ENCODE measurements around the gene TANC2.
"Not testable (repeated sequence)": the region's sequence is repeated elsewhere in the genome, so short reads cannot be mapped to it uniquely, and the experiment has no call there.

The TANC2 gene

DNA sequence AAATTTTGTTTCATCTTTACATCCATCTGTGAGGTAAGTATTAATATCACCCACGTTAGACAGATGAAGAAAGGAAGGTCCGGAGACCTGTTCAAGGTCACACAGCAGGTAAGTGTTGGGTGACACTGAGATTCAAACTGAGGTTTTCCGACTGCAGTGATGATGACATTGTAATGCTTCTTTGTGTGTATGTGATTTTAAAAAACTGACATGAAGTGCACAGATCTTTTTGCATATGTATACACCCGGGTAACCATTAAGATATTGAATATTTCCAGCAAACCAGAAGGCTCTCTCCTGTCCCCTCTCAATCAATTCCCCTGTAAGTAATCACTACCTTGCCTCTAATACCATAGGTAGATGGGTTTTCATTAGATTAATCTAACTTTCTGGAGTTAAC lies 1.5 kb upstream of the TANC2 start:
- no peak for DNase-seq (ENCODE audit: low spot score)

DNA sequence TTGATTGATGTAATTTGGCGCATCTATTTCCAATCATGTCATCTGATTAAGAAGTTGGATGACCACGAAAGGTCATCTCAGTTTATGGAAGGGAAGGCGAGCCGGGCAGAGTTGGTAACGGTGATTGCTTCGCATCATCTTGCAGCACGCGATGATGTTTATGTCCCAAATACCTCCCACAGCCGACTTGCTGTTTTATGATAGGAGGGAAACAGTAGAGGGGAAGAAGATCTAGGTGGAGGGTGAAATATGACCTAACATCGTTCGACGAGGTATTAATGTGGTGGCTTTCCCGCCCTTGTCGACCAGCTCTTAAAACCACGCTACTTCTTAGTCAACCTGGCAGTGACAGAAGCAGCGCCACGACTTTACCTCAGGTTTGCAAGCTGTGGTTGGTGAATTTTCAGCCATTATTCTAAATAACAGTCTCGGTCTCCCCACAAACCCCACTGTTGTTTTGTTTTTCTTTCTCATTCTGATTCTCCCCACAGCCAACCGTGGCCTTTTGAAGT lies 805 bp upstream of the TANC2 start:
- peak; percentile 5 for DNase-seq (ENCODE audit: low spot score)

DNA sequence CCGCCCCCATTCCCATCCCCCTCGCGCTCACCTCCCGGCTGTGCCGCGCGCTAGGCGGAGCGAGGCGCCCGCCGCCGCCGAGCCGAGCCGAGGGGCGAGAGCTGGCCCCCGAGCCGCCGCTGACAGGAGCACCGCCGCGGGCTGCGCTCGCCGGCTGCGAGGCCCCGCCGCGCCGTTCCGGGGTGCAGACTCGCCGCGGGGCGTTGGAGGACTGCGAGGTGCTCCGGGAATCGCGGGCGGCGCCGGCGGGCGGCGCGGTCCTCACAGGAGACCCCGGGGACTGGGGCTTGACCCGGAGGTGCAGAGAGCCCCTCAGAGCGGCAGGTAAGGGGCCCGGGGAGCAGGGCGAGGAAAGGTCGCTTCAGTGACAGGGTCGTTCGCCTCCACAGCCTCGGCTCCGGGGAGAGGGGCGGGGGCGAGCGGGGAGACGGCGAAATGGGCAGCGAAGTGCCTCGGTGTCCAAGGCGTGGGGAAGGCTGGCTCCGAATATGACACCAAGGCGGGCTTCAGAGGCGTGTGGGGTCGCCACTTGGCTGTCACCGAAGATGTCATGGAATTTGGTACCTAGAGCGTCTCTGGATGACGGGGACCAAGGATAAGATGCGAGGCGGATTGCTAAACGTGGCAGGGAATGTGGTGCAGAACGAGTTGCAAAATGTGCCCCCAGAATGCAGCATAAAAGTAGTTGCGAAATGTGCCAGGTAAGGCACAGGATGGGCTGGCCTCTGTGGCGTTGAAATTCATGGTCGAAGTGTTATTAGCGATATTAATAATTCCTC lies 580 bp downstream of the TANC2 start:
- peak; percentile 40 for DNase-seq (ENCODE audit: low spot score)

DNA sequence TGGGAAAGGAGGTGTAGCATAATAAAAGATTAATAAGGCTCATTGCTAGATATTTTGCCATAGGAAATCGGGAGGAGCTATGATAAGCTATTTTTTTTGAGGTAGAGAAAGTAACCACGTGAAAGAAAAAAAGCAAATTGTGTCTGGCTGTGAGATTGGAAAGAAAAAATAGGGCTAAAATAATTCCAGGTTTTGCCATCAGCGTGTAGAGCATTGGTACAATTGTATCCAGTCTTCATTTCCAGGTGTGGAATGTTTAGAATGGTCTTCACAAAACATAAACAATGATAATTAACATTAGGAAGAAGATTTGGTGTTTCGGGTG lies 1.1 kb downstream of the TANC2 start:
- no peak for DNase-seq (ENCODE audit: low spot score)

DNA sequence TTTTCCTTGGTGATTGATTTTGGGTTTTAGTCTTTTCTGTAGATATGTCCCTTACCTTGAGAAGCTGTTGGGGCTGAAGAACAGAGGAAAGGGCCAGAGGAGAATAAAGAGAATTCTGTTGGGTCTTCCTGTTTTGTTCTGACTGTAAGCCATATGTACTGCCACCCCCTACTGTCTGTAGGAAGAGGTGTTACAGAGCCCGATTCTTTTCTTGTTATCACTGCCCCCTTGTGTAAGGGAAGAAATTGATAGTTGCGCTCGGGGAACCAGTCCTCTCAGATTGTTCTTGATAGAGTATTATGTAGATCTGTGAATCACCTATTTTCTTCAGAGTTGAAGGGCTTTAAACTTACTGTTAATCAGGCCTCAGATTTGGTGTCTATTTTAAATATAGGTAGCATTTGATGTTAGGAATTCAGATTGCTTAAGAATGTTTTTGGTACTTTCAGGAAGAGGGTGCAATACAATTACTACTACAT lies 2.4 kb downstream of the TANC2 start:
- DNase-seq (ENCODE audit: low spot score) = peak; percentile 91

DNA sequence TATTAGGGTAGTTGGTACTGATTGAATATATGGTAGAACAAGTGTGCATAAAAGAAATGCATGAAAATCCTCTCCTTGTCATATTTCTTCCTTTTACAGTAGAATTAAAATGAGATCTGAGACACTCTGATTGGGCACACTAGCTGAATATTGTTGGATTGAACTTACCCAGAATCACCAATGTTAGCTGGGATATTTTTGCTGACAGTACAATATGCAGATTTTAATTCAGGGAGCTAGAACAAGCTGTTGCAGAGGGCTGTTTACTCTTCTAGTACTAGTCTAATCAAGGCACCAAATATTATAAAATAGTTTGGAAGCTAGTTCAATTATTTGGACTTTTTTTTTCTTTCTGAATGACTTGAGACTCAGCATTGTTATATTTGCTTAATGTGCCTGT lies 4.6 kb downstream of the TANC2 start:
- no peak for DNase-seq (ENCODE audit: low spot score)

DNA sequence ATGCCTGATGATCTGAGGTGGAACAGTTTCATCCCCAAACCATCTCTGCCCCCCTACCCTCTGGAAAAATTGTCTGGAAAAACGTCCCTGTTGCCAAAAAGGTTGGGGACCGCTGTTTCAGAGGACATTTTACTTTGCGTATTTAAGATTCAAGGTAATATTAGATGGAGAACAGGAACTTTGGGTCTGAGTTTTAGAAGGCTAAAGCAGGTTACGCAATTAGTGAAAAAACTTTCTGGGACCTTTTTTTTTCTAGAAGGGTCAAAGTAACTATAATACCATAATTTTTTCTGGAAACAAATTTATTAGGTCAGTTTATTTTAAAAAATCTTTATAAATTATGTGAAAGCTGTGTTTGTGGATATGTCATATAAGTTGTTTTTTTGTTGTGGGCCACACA lies 5.8 kb downstream of the TANC2 start:
- no peak for DNase-seq (ENCODE audit: low spot score)

DNA sequence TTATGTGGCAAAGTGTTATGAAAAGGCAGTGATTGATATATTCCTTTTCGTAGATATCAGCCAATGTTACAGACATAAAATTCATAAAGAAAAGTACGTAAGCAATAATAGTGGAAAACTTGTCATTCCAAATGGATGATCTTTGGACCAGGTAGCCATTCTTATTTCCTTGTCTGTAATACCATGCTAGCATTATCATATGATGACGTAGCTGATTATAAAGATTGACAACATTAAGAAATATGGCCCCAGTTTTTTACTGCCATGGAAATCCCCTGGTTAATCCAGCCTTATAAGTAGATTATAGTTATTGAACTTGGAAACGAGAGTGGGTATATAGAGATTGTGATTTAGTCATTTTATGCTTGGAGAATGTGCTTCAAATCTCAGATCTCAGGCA lies 8.8 kb downstream of the TANC2 start:
- no peak for DNase-seq (ENCODE audit: low spot score)

DNA sequence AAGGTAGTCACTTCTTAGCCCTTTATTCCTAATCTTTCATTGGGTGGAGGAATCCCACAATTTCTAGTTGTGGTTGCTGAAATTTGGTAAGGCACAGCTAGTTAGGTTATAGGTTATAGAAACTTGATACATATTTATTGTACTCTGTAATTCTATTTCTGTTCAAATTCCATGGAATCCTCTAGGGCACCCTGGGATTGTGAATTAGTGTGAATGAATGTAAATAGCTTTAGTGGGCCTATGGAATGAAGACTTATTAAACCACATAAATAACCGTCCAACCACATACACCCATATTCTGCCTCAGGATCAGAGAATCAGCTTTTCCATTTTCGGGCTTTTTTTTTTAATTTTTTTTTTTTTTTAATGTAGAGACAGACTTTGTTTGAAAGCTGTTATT lies 9.2 kb downstream of the TANC2 start:
- DNase-seq (ENCODE audit: low spot score) = no peak

DNA sequence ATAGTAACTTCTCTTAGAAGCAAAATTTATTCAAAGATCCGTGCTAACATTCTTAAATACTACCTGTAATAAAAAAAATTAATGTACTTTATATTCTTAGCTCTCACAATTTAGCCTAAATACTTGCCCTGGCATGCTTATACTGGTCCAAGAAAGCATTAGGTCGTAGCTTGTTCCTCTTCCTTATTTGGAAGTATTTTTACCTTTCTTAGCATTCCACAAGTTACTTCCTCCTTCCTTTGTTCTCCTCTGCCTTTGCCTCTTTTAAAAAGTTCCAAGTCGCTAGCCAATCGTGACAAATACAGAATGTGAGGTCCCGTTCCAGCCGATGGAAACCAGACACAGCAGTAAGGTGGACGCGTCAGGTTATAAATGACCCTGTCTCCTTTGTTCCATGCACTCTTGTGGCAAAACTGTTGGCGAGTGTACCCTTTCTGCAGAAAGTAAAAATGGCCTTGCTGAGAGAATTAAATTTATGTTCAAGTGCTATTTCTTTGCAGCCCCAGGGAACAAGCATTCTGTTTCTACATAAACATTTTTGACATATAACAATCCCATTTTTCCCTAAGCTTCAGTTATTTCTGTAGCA lies 10.7 kb downstream of the TANC2 start:
- DNase-seq (ENCODE audit: low spot score) = not testable (repeated sequence)

DNA sequence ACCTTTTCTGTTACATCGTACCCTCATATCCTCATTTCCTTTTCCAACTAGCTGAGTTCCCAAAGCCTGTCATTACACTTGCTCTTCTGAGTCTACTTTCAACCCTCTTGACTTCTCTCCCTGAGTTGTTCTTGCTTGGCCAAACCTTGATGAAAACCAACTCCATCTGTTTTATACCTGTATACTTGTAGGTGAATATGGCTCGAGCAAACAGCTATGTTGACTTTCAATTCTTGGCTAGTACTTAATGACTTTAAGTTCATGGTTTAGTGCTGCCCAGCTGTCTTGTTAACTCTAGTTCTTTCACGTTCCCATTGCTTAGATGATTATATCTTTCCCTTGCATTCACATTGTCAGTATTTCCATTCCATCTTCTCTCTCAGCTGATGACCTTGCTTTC lies 14.8 kb downstream of the TANC2 start:
- DNase-seq (ENCODE audit: low spot score) = no peak

DNA sequence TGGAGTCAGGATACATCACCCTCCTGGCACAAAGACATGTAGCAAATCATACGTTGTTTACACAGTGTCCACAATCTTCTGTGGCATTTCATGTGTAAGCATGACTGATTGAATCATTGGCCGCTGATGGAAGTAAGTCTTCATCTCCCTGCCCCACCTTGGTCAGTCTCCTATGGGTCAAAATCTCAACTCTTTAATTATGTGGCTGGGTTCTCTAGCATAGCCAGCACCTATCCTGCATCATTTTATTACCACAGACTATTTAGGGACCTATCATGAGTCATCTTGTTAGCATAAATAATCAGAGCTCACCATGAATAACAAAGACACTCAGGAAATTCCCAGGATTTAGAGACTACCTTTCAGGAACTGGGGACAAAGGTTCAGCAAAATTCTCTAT lies 15.9 kb downstream of the TANC2 start:
- no peak for DNase-seq (ENCODE audit: low spot score)

DNA sequence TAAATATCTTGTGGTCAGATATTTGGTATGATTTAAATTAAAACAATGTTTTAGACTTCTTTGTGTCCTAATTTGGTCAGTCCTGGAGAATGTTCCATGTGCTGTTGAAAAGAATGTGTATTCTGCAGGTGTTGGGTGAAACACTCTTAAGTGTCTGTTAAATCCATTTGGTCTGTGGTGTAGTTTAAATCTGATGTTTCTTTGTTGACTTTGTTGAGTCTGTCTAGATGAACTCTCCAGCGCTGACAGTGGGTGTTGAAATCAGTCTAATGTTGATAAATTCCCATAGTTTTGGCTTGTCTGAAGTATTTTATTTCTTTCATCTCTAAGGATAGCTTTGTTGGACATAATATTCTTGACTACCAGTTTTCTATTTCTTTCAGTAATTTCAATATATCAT lies 18.8 kb downstream of the TANC2 start:
- no peak for DNase-seq (ENCODE audit: low spot score)

DNA sequence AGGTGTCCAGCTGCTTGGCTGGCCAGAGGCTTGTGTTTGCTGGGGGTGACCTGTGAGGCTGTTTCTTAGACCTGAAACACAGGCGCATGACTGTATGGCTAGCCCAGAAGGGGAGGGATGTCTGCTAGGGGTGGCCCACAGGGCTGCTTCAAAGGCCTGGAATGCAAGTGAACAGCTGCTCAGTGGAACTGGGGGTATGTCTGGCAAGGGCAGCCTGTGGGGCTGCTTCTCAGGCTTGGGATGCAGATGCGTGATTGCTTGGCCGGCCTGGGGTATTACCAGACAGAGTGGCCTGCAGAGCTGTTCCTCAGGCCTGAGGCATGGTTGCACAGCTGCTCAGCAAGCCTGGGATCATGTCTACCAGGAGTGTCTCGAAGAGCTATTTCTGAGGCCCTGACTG lies 20.5 kb downstream of the TANC2 start:
- no peak for DNase-seq (ENCODE audit: low spot score)

DNA sequence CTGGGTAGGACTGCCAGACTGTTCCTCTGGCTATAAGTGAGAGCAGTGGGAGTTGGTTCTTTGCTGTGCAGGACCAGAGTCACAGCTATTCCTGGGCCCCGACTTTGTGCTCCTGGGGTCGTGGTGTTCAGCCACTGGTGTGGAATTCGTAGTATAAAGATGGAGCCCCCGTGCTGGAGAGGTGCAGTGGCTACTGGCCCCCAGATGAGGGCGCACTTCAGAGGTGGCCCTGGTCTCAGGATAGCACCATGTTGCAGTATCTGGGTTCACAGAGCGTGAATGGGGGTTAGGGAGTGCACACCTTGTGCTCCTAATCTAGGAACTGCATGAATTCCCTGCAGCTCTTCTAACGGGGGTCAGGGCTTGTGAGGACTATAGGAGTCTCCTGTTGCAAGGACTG lies 21.1 kb downstream of the TANC2 start:
- DNase-seq (ENCODE audit: low spot score) = no peak

DNA sequence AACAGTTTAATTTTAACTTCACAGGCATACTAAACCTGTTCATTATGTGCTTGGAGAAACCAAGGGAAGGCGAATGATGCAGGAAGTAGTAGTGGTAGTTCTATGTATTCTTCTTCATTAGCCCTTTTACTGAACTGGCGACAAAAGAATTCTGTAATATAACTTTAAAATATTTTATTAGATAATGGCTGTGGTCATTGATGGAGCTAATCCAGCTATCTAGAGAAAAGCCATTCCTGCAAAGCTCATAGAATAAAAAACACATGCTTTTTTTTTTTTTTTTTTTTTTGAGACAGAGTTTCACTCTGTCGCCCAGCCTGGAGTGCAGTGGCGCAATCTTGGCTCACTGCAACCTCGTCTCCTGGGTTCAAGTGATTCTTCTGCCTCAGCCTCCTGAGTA lies 23.5 kb downstream of the TANC2 start:
- DNase-seq (ENCODE audit: low spot score) = no peak

DNA sequence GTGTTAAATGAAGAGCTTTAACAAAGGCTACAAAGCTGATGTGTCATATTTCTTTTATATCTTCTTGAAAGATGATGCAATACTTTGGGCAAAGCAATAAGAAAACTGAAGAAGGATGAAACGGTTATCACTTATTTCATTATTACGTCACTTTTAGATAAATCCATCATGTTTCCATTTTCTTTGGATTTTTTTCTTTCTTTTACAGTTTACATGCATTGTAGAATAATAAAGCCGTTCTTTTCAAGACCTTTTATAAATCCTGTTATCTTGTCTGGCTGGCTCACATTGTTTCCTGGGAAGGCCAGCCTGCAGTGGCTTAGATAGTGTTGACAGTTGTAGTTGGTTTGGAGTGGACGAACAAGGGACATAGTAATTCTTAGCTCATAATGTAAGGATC lies 28.9 kb downstream of the TANC2 start:
- DNase-seq (ENCODE audit: low spot score) = no peak

DNA sequence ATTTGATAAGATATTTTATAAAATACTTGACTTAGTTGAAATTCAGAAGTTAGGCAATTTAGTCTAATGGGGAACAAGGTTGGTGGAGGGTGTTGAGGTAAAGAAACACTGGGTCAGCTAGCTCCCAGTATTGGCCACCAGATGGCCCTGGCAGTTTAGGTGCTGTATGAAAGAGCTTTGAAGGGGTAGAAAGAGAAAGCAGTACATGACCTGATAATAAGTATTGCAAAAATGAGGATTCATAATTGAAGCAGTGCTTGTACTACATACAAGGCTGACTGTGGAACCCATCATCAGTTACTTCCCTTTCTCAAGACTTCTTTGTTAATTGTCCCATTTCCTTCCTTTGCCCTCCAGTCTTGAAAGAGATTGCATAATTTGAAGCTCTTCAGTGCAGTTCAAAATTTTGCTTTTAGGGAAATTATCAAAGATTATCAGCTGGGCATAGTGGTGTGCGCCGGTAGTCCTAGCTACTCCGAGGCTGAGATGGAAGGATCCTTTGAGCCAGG lies 29.4 kb downstream of the TANC2 start:
- DNase-seq (ENCODE audit: low spot score) = peak; percentile 44

DNA sequence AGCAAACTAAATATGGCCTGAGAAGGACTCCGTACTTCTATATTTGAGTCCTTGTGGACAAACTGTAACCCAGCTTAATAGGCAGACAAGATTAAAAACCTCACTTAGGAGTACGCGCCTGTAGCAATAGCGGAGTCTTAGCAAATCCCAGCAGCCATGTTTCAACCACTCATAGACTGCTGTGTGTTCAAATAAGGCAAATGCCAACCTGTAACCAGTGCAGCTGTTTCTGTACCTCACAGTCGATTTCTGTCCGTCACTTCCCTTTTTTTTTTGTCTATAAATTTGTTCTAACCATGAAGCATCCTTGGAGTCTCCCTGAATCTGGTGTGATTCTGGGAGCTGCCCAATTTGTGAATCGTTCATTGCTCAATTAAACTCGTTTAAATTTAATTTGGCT lies 30.2 kb downstream of the TANC2 start:
- DNase-seq (ENCODE audit: low spot score) = no peak

DNA sequence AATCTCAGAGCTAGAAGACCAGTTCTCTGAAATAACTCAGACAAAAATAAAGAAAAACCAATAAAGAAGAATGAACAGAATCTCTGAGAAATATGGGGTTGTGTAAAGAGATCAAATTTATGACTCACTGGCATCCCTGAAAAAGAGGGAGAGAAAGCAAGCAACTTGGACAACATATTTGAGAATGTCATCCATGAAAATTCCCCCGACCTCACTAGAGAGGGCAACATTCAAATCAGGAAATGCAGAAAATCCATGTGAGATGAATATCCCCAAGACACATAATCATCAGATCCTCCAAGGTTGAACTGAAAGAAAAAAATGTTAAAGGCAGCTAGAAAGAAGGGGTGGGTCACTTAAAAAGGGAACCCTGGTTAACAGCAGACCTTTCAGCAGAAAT lies 32.1 kb downstream of the TANC2 start:
- DNase-seq (ENCODE audit: low spot score) = no peak

DNA sequence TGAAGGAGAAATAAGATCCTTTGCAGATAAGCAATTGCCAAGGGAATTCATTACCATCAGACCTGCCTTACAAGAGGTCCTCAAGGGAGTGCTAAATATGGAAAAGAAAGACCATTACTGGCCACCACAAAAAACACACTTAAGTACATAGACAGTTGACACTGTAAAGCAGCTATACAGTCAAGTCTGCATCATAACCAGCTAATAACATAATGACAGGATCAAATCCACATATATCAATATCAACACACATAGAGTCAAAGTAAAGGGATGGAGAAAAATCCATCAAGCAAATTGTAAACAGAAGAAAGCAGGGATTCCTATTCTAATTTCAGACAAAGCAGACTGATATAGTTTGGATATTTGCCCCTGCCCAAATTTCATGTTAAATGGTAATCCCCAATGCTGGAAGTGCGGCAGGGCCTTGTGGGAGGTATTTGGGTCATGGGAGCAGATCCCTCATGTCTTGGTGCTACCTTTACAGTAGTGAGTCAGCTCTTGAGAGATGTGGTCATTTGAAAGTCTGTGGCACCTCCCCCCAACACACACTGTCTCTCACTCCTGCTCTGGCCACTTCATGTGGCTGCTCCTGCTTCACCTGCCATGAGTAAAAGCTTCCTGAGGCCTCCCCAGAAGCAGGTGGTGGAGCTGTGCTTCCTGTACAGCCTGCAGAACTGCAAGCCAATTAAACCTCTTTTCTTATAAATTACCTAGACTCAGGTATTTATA lies 32.8 kb downstream of the TANC2 start:
- DNase-seq (ENCODE audit: low spot score) = no peak

DNA sequence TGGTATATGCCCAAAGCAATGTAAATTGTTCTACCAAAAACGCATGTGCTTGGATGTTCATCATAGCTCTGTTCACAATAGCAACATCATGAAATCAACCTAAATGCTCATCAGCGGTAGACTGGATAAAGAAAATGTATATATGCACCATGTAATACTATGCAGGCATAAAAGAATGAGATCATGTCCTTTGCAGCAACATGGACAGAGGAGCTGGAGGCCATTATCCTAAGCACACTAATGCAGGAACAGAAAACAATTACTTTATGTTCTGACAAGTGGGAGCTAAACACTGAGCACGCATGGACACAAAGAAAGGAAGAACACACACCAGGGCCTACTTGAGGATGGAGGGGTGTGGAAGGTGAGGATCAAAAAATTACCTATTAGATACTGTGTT lies 33.7 kb downstream of the TANC2 start:
- DNase-seq (ENCODE audit: low spot score) = no peak

Data from Ammon's horn (tissue), 1 donor.